Measurements from ENCODE around the gene RPP25L.
A peak's percentile ranks its signal among the peaks of the same experiment; 100 is the strongest.

RPP25L gene

DNA sequence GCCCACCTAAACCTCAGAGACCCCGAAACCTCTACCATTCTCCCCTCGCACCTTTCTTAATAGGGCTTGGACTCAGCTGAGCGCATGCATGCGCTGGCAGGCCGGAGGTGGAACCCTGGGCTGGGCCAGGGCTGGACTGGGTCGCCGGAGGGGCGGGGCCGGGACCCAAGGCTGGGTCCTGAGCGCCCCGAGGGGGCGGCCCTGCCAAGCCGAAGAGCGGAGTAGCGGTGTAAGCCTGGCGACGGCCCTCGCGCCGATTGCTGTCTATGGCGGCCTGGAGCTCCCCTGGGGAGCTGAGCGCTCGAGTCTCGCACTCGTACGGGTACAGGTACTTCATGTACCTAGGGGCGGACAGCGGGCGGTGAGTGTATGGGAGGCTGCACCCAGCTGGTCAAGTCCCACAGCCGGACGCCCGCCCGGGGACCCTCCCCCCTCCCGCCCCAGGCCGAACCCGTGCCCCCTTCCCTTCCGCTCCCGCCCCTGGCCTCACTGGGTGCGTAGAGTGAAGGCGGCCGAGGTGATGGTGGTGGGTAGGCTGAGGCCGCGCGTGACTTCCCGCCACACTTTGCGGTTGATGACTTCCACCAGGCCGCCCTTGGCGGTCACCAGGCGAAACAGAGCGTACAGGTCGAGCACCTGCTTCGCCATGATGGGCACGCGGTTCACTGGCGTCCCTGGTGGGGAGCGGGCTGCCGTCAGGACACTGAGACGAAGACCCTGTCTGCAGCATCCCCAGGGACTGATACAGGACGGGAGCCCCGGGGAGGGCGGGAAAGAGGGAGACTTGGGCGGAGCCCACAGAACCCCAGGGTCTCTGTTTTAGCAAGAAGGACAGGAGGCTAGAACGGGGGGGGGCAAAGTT lies 11.7 kb upstream of the RPP25L start:
- TF ChIP-seq, protein P1, sequence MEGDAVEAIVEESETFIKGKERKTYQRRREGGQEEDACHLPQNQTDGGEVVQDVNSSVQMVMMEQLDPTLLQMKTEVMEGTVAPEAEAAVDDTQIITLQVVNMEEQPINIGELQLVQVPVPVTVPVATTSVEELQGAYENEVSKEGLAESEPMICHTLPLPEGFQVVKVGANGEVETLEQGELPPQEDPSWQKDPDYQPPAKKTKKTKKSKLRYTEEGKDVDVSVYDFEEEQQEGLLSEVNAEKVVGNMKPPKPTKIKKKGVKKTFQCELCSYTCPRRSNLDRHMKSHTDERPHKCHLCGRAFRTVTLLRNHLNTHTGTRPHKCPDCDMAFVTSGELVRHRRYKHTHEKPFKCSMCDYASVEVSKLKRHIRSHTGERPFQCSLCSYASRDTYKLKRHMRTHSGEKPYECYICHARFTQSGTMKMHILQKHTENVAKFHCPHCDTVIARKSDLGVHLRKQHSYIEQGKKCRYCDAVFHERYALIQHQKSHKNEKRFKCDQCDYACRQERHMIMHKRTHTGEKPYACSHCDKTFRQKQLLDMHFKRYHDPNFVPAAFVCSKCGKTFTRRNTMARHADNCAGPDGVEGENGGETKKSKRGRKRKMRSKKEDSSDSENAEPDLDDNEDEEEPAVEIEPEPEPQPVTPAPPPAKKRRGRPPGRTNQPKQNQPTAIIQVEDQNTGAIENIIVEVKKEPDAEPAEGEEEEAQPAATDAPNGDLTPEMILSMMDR (IDR thresholded peaks at IDR 0.05; ENCODE audit: low read length, missing control alignments): no peak
- no peak for DNase-seq (ENCODE audit: low read depth)
- H3K4me3 ChIP-seq (replicated peaks; ENCODE audit: low read depth, low read length): no peak overlapping the region

DNA sequence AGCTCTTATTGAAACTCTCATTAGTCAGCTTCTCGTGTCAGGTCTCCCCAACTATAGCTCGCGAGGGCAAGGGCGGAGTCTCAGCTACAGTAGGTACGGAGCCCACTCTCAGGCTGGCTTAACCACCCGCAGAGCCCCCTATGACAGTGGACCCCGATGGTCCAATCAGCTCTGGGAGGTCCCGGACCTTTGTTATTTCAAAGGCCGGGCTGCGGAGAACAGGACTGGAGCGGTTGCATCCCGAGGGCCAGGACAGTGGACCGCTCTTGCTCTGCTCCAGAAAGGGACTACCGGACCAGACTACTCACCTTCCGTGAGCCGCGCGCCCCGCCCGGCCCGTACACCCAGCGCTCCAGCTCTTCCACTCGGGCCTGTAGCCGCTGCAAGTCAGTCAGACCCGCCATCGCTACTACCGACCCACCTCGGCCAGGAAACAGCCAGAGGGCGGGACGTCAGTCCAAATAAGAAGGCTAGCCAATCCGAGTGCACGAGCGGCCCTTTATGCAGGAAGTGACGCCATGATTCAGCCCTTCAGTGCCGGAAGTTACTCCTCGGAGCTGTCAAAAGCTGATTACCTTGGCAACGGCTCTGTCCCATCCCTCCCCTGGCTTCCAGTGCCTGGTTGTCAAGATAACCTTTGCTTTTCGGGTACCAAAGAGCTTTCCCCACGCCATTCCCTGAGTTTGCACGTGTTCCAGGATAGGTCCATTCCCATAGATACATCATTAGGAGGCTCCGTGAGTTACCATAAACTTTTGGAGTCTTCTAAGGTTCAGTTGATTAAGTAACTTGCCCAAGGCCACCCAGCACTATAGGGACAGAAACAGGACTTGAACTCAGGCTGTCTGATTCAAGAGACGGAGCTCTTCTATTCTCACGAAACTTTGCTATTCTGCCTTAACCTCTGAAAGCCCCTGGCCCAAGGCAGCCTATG lies 8.4 kb upstream of the RPP25L start, which contains the start of gene DCTN3:
DCTN3 (minus strand) TSS at position 435 of the 934 bp plus-strand sequence; CDS start at position 404, 31 bp downstream.
- peak; percentile 97 for DNase-seq (ENCODE audit: low read depth)
- TF ChIP-seq, protein P1 (IDR thresholded peaks at IDR 0.05; ENCODE audit: low read length, missing control alignments): no peak
- H3K4me3 ChIP-seq (replicated peaks; ENCODE audit: low read depth, low read length): peak within 1 kb of the TSS; percentile 96

DNA sequence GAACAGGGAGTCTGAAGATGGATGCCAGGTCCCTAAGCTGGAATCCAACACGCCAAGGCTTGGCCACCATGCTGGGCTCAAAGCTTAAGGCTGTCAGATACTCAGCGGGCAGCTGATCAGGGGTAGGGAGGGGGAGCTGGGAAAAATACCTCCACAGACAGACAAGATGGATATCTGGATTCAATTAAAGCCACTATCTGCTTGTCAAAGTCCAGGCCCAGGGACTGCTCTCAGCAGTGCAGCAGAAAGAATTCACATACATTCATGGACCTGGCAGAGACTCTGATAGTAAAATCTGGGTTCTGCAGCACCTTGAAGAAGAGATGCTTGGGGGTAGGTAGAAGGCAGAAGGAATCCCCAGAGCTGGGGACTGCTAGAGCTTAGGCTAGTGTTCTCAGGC lies 3.2 kb upstream of the RPP25L start:
- no peak overlapping the region for H3K4me3 ChIP-seq (replicated peaks; ENCODE audit: low read depth, low read length)
- TF ChIP-seq, protein P1 (IDR thresholded peaks at IDR 0.05; ENCODE audit: low read length, missing control alignments): no peak
- DNase-seq (ENCODE audit: low read depth): no peak

DNA sequence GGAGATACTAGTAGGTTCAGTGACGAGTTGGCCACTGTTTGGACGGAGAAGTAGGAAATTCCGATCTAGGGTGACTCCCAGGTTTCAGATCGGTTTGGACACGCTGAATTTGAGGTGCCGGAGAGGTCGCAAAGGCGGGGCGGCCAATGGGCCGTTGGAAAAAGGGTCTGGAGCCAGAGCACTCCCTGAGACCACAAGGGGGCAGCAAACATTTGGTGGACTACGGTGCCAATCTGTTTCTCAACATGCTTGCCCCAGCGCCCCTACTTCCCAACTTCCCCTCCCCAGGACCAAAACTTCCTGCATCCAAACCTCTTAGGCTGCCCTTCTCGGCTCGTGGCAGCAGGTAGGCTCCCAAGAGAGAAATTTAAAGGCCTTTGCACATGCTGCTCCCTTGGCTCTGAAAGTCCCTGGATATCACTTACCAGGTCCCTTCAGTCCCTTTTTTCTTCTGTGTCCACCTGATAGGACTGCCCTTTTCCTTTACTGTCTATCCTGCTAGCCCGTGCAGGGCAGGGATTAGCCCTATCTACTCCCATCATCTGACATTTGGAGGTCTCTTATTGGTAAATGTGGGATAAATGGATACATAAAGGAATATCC lies 992 bp upstream of the RPP25L start:
- peak overlapping the region; percentile 88 for H3K4me3 ChIP-seq (replicated peaks; ENCODE audit: low read depth, low read length)
- TF ChIP-seq, protein P1 (IDR thresholded peaks at IDR 0.05; ENCODE audit: low read length, missing control alignments): peak; percentile 87

DNA sequence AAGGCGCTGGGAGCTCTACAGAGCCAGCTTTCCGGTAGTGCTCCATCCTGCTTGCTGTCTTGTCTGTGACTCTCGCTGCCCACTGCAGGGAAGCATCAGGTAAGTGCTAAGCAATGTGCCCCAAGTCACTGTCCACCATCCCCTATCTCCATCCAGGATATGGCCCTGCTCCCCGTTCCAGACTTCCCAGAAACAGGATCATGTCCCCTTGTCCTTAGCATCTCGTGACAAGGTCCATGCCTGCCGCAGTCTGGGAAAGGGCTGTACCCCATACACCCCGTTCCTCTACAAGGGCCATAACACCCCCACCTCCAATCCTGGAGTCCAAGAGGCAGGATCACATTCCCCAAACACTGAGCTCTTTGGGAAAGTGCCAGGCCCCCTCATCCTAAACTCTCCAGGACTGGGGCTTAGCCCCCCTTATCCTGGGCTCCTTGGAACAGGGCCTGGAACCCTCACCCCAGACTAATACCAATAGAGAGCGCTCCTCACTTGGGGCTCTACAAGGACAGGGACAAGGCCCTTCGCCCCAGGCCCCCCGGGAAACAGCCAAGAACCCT lies 566 bp downstream of the RPP25L start:
- H3K4me3 ChIP-seq (replicated peaks; ENCODE audit: low read depth, low read length): peak overlapping the region; percentile 88
- DNase-seq (ENCODE audit: low read depth): no peak
- TF ChIP-seq, protein P1 (IDR thresholded peaks at IDR 0.05; ENCODE audit: low read length, missing control alignments): no peak

More for the DNA sequence above, 992 bp upstream of the RPP25L start:
- DNase-seq (ENCODE audit: low read depth): peak; percentile 77
